Stimulated activated CD4-positive, alpha-beta T cell treated with anti-CD3 and anti-CD28 coated beads, Interleukin-1b, Interleukin-23, amount 100 ng/mL, for 48 hours (primary cell): ENCODE data around the gene GABBR2.

ENCODE experiments used
- DNase-seq: peaks from one replicate; pipeline ENCODE4 v3.0.0-alpha.2; 2020

Gene GABBR2

GRCh38 chr9:98720402-98720801 is 11.7 kb upstream of the GABBR2 start:
- DNase-seq, result no peak

DNA sequence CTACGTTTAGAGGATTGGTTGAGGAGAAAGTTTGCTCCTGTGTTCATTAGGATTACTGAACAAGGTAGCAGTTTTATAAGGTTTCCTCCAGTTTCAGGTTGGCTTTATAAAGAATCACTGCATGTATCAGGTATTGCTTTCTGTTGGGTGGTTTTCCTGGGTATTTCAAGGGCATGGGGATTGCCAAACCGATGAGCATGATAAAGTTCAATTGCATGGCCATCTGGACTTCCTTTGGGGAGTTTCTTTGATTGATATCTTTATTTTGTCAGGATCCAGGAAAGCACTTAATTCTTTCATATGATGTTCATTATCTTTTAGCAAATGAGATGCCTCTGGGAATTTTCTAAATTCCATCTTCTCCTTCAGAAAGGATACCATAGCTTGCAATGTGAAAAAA is 10.3 kb upstream of the GABBR2 start:
- DNase-seq, result no peak

DNA sequence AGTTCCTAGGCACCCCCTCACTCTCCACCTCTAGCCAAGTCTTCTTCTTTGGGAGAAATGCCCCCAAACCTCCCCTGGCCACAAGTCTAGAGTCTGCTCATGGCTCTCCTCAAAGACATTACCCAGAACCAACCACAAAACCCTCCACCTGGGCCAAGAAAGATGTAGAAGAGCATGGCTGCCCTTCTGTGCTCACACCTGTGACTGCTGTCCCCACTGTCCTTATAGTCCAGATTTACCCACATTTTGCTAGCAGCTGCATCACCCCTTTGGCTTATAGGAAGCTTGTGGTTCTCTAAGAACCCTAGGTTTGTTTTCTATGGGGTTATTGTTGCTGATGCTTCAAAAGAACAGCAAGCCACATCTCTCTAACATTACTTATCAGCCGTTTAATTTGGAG is 6.1 kb upstream of the GABBR2 start:
- no peak for DNase-seq

- no peak for DNase-seq
Measured at GRCh38 chr9:98712987-98713386, 4.3 kb upstream of the GABBR2 start.

- DNase-seq, result no peak
Measured at GRCh38 chr9:98709968-98710965, 1.5 kb upstream of the GABBR2 start.

DNA sequence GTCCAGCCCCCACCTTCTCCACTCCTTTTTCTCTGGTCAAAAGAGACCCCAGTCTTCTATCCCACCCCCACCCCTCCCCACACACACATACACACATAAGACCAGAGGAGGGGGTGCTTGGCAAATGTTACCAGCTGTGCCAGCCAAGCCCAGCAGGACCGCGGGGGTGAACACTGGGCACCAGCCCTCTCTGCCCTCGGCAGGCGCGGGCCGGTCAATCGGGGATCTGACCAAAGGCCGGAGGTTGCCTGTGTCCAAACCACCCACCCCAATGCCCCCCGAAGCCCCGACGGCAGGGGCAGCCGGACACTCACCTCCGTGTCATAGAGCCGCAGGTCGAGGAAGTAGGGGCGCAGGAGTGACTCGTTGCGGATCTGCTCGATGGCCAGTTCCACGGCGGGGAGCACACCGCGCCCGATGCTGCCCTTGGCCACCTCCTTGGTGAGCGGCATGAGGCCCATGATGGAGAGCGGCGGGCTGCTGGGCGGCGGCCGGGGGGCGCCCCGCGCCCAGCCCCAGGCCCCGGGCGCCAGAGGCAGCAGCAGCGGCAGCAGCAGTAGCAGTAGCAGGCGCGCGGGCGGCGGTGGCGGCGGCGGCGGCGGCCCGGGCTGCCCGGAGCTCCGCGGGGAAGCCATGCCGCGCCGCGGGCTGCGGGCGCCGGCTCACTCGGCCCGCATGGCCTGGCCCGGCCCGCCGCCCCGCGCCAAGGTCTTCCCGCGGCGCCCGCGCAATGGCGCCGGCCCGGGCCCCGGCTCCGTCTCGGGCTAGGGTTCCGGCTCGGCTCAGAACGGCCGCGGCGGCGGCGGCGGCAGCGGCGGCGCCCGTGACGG is 417 bp downstream of the GABBR2 start:
- DNase-seq, result no peak

DNA sequence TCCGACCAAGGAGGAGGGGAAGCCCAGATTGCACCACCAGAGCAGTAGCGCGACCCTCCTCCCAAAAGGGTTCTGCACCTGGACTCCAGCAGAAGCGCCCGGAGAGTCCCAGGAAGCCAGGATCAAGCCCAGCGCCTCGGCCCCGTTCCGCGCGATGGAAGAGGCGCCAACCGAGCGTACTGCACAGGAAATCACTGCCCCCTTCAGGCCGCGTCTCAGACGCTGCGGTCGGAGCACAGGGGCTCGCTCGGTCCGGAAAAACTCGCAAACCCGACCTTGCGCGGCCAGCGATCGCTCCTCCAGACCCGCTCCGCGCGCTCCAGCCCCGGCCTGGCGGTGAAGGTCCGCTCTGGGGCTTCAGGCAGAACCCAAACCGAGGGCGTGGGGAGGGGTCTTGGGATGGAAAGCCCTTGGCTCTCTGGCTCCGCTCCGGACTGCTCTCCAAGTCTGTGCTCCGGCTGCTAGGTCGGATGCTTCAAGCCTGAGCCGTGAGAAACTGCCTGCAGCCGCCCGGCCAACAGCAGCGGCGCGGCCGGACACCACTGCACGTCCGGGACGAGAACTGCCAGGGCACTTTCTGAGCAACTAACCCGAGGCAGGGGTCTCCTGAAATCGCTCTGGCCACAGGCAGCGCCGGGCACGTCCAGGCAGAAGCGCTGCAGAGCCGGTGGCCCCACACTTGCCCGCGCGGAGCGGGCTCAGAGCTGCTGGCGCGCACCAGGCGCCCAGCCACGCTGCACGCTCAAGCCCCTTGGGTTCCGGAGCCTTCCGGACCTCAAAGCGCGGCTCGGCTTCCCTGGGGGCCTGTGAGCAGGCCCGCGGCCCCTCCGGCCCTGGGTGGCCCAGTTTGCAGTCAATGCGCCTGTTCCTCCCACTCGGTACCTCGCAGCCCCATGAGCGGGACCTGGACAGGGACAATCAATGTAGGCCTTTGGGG is 1.3 kb downstream of the GABBR2 start:
- DNase-seq, result peak; percentile 6

DNA sequence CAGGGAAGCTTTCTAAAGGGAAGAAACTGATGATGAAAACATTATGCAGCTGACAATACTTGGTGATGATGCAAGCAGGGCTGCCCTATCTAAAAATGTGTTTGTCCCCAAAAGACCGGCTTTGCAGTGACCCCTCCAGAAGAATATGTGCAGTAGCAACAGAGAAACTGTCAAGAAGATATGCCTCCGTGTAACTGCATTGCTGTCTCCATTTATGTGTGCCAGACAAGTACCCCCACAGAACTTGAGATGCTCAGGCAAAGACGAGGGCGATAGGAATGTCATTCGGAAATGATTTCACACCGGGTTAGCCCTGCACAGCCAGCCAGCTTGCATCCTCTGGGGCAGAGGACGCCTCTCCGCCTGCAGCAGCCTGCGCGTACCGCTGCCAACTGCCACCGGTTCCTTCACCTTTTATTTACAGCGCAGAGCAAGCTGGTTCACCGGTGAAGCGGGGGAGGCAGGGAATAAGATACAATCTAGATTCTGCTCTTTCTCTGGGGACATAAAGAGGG is 2.0 kb downstream of the GABBR2 start:
- no peak for DNase-seq

- no peak for DNase-seq
Measured at GRCh38 chr9:98702835-98703380, 5.8 kb downstream of the GABBR2 start.

DNA sequence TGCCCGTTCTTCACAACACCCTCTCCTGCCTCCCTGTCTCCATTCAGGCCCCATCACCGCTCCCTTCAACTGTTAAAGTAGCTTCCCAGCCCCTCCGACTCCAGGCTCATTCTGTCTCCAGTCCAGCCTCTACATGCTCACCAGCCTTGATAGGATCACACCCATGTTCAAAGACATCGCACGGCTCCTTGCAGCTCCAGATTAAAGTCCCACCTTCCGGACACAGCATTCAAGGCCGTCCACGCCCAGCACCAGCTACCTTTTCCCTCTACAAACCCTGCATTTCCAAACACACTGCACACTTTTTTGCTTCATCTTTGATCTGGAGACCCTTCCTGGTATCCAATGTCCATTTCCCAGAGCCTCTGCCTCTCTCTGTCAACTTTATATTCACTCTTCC is 6.4 kb downstream of the GABBR2 start:
- no peak for DNase-seq

GRCh38 chr9:98701576-98701975 is 7.2 kb downstream of the GABBR2 start:
- DNase-seq, result no peak

DNA sequence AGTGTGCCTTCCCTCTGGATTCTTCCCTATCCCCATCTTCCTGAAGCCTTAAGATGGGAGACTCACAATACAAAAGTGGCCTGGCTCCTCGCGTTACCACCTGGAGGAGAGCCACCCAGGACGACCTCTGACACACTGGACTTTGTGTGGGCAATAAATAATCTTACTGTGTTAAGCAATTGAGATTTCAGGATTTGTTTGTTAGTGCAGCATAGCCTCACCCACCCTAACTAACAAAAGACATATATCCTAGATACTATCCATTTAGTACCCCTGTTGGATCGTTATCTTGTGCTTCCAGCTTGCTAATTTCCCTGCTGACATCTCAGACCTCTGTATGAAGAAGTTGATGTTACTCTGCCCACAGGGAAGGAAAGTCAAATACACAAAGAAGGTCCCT is 7.9 kb downstream of the GABBR2 start:
- no peak for DNase-seq

DNA sequence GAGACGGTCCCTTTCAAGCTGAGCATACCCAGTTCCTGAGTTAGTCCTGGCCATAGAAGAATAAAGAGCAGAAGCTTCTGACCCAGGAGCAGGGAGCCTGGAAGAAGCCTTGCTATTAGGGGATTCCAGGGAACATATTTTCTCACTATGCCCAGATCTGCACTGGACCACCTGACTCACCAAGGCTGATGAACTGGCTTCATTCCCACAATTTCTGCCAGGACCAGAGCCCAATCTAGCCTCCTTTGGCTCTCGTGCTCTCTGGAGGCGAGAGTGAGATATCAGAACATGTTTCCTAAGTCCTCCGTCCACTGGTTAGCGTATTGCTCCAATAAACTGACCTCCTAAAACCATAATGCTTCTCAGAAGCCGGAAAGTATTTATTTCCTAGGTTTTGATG is 9.9 kb downstream of the GABBR2 start:
- no peak for DNase-seq

GRCh38 chr9:98694943-98695342 is 13.8 kb downstream of the GABBR2 start:
- DNase-seq, result no peak

- no peak for DNase-seq
Measured at GRCh38 chr9:98692392-98692791, 16.3 kb downstream of the GABBR2 start.

GRCh38 chr9:98691890-98692289 is 16.8 kb downstream of the GABBR2 start:
- DNase-seq, result no peak

DNA sequence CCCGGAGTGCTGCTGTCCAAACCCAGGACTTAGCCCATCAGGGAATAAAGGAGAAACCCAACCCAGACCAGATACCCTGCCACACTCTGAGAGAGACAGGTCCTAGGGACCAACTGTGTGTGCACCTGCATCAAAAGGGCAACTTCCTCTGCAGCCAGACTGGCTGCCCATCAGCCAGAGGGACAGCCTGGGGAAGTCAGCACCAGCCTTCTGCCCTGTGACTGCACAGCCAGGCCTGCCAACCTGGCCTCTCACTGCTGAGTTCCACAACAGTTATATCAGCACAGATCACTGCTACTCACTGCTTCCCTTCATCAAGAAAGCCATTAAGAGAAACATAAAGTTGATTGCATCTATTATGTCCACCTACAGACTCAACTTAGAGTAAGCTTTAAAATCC is 18.0 kb downstream of the GABBR2 start:
- no peak for DNase-seq

- DNase-seq, result no peak
Measured at GRCh38 chr9:98688710-98689495, 19.8 kb downstream of the GABBR2 start.

DNA sequence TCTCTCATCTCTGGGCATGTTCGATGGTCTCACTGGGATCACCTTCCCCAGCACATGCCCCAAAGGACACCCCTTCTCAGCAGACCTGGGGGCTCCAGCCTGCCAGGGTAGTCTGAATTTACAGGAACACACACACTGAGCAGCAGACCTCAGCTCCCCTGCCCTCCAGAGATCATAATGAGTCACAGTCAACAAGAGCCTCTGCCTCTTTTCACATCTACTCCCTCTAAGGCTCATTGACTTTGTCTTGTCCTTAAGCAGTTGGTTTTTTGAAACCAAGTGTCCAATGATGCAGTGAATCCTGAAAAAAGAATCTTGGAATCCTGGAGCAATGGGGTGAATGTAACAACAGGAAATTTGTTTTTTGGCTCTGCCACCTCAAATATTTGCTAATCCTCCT is 20.8 kb downstream of the GABBR2 start:
- no peak for DNase-seq

GRCh38 chr9:98686961-98687855 is 21.5 kb downstream of the GABBR2 start:
- no peak for DNase-seq
